ENCODE results near the gene HAND1.

DNA sequence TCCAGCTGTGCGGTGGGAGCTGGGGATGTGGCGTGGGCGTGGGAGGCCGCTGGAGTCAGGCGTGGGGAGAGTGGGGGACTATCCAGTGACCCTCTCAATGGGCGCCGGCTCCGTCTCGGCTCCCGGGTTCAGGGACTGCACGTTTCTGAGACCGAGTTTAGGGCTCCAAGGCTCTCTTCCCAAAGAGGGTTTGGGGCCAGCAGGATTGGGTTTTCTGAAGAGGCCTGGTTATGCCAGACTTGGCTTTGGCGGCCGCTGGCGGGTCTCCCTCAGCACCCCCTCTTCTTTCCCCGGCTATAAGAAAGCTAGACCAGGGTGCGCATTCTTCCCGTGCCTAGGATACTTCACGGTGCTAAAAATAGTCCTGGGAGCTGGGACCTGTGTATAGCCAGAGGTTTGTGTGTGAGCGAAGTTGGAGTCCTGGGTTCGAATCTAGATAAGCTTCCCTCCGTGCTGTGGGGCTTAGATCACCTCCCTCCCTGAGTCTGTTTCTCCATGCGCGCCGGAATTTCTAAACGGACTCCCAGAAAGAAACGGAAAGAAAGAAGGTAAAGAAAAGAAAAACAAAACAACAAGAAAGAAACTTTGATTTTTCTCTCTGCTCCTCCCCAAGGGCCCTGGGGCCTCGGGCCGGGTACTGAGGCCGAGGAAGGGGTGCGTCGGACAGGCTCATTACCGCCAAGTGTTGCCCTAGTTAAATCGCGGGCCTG lies 5.0 kb downstream of the HAND1 start:
- TF ChIP-seq, protein P1, sequence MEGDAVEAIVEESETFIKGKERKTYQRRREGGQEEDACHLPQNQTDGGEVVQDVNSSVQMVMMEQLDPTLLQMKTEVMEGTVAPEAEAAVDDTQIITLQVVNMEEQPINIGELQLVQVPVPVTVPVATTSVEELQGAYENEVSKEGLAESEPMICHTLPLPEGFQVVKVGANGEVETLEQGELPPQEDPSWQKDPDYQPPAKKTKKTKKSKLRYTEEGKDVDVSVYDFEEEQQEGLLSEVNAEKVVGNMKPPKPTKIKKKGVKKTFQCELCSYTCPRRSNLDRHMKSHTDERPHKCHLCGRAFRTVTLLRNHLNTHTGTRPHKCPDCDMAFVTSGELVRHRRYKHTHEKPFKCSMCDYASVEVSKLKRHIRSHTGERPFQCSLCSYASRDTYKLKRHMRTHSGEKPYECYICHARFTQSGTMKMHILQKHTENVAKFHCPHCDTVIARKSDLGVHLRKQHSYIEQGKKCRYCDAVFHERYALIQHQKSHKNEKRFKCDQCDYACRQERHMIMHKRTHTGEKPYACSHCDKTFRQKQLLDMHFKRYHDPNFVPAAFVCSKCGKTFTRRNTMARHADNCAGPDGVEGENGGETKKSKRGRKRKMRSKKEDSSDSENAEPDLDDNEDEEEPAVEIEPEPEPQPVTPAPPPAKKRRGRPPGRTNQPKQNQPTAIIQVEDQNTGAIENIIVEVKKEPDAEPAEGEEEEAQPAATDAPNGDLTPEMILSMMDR (IDR thresholded peaks at IDR 0.05), result no peak
- no peak for TF ChIP-seq EP300 (IDR thresholded peaks at IDR 0.05)
